Breast epithelium (tissue), 3 donors: Measurements from ENCODE around the gene ZP2.

Experiments
- POLR2A ChIP-seq: fragments of 450-650 bp; IDR thresholded peaks from one replicate; pipeline ENCODE4 v1.6.1; 2016; ENCODE audit warnings: antibody characterized with exemption, mild to moderate bottlenecking, moderate library complexity
- POLR2AphosphoS5 ChIP-seq, 3 donors: sonication (generic); formaldehyde crosslinking; IDR thresholded peaks; one replicate each; pipeline ENCODE4 v1.6.1; 2017; ENCODE audit warnings: antibody characterized with exemption in 3 of 3
- TF ChIP-seq, protein P1 (sequence below), 3 donors: fragments of 450-650 bp; IDR thresholded peaks; one replicate each; pipeline ENCODE4 v1.5.1; 2016 to 2017; ENCODE audit warnings: antibody characterized with exemption in 3 of 3, mild to moderate bottlenecking in 3 of 3, moderate library complexity in 3 of 3

DNA sequence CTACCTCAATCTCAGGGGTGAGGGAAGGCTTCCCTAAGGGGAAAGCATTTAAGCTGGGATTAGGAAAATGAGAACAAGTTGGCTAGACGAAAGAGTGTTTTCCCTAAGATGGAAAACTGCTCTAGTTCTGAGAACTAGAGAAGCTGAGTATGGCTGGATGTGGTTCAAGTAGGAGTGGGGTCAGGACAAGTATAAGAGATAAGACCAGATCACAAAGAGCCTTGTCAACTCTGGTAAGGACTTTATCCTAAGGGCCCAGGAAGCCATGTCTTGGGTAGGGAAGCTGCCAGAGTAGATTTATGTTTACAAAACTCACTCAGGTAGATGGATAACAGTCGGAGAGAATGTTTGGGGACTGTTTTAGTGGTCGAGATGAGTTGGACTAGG is 23.8 kb upstream of the ZP2 start:
- TF ChIP-seq, protein P1, sequence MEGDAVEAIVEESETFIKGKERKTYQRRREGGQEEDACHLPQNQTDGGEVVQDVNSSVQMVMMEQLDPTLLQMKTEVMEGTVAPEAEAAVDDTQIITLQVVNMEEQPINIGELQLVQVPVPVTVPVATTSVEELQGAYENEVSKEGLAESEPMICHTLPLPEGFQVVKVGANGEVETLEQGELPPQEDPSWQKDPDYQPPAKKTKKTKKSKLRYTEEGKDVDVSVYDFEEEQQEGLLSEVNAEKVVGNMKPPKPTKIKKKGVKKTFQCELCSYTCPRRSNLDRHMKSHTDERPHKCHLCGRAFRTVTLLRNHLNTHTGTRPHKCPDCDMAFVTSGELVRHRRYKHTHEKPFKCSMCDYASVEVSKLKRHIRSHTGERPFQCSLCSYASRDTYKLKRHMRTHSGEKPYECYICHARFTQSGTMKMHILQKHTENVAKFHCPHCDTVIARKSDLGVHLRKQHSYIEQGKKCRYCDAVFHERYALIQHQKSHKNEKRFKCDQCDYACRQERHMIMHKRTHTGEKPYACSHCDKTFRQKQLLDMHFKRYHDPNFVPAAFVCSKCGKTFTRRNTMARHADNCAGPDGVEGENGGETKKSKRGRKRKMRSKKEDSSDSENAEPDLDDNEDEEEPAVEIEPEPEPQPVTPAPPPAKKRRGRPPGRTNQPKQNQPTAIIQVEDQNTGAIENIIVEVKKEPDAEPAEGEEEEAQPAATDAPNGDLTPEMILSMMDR (IDR thresholded peaks at IDR 0.05): no peak
- TF ChIP-seq POLR2A (no peak), POLR2AphosphoS5 (IDR thresholded peaks at IDR 0.05) (no peak)
